ENCODE measurements around the gene RPS2.

The RPS2 gene

GRCh38 chr16:1978476-1979120 lies 14.0 kb upstream of the RPS2 start:
- FAIRE-seq: no peak
- TF ChIP-seq POLR2A (IDR thresholded peaks at IDR 0.05; ENCODE audit: low read depth, low read length): no peak
- no peak for TF ChIP-seq POLR2AphosphoS5 (IDR thresholded peaks at IDR 0.05; ENCODE audit: low read depth, low read length)
- no peak for TF ChIP-seq TAF1 (IDR thresholded peaks at IDR 0.05; ENCODE audit: borderline replicate concordance, low read depth, low read length)
- no peak for DNase-seq (ENCODE audit: insufficient read length)

GRCh38 chr16:1977875-1978268 lies 13.2 kb upstream of the RPS2 start:
- TF ChIP-seq POLR2A (IDR thresholded peaks at IDR 0.05; ENCODE audit: low read depth, low read length) (no peak), TAF1 (IDR thresholded peaks at IDR 0.05; ENCODE audit: borderline replicate concordance, low read depth, low read length) (no peak), POLR2AphosphoS5 (IDR thresholded peaks at IDR 0.05; ENCODE audit: low read depth, low read length) (no peak)
- DNase-seq (ENCODE audit: insufficient read length): no peak
- FAIRE-seq: no peak

GRCh38 chr16:1976951-1977874 lies 12.6 kb upstream of the RPS2 start:
- no peak for FAIRE-seq
- no peak for DNase-seq (ENCODE audit: insufficient read length)
- TF ChIP-seq POLR2AphosphoS5 (IDR thresholded peaks at IDR 0.05; ENCODE audit: low read depth, low read length) (no peak), TAF1 (IDR thresholded peaks at IDR 0.05; ENCODE audit: borderline replicate concordance, low read depth, low read length) (no peak), POLR2A (IDR thresholded peaks at IDR 0.05; ENCODE audit: low read depth, low read length) (no peak)

- TF ChIP-seq TAF1 (IDR thresholded peaks at IDR 0.05; ENCODE audit: borderline replicate concordance, low read depth, low read length) (no peak), POLR2A (IDR thresholded peaks at IDR 0.05; ENCODE audit: low read depth, low read length) (no peak), POLR2AphosphoS5 (IDR thresholded peaks at IDR 0.05; ENCODE audit: low read depth, low read length) (no peak)
- DNase-seq (ENCODE audit: insufficient read length) (no peak), FAIRE-seq (no peak)
These were observed 11.5 kb upstream of the RPS2 start for GRCh38 chr16:1976216-1976520.

- DNase-seq (ENCODE audit: insufficient read length): no peak
- TF ChIP-seq POLR2AphosphoS5 (IDR thresholded peaks at IDR 0.05; ENCODE audit: low read depth, low read length): no peak
- TF ChIP-seq POLR2A (IDR thresholded peaks at IDR 0.05; ENCODE audit: low read depth, low read length): no peak
- TF ChIP-seq TAF1 (IDR thresholded peaks at IDR 0.05; ENCODE audit: borderline replicate concordance, low read depth, low read length): no peak
- FAIRE-seq: no peak
These were observed 11.0 kb upstream of the RPS2 start for GRCh38 chr16:1975432-1976215.

GRCh38 chr16:1974157-1975070 lies 9.8 kb upstream of the RPS2 start:
- DNase-seq (ENCODE audit: insufficient read length) (no peak), FAIRE-seq (no peak)
- TF ChIP-seq POLR2A (IDR thresholded peaks at IDR 0.05; ENCODE audit: low read depth, low read length) (no peak), POLR2AphosphoS5 (IDR thresholded peaks at IDR 0.05; ENCODE audit: low read depth, low read length) (no peak), TAF1 (IDR thresholded peaks at IDR 0.05; ENCODE audit: borderline replicate concordance, low read depth, low read length) (no peak)

GRCh38 chr16:1973461-1974156 lies 9.0 kb upstream of the RPS2 start:
- DNase-seq (ENCODE audit: insufficient read length) (no peak), FAIRE-seq (no peak)
- TF ChIP-seq POLR2AphosphoS5 (IDR thresholded peaks at IDR 0.05; ENCODE audit: low read depth, low read length): no peak
- no peak for TF ChIP-seq TAF1 (IDR thresholded peaks at IDR 0.05; ENCODE audit: borderline replicate concordance, low read depth, low read length)
- TF ChIP-seq POLR2A (IDR thresholded peaks at IDR 0.05; ENCODE audit: low read depth, low read length): no peak

- DNase-seq (ENCODE audit: insufficient read length): no peak
- no peak for TF ChIP-seq POLR2A (IDR thresholded peaks at IDR 0.05; ENCODE audit: low read depth, low read length)
- TF ChIP-seq POLR2AphosphoS5 (IDR thresholded peaks at IDR 0.05; ENCODE audit: low read depth, low read length): no peak
- TF ChIP-seq TAF1 (IDR thresholded peaks at IDR 0.05; ENCODE audit: borderline replicate concordance, low read depth, low read length): no peak
- FAIRE-seq: no peak
These were observed 7.9 kb upstream of the RPS2 start for GRCh38 chr16:1972490-1972877.

GRCh38 chr16:1971796-1972489 lies 7.3 kb upstream of the RPS2 start, which contains the start of gene TBL3:
Gene TBL3 (plus strand): TSS chr16:1972053. CDS start chr16:1972165, 112 bp downstream.
- DNase-seq (ENCODE audit: insufficient read length): peak; percentile 99
- TF ChIP-seq TAF1 (IDR thresholded peaks at IDR 0.05; ENCODE audit: borderline replicate concordance, low read depth, low read length) (0 out of 2 replicates have a peak, but pooled peaks have one; percentile 71), POLR2A (IDR thresholded peaks at IDR 0.05; ENCODE audit: low read depth, low read length) (peak; percentile 94), POLR2AphosphoS5 (IDR thresholded peaks at IDR 0.05; ENCODE audit: low read depth, low read length) (peak; percentile 94)
- FAIRE-seq: peak; percentile 100

Measured in GM12892 (cell line).